Adrenal gland (tissue), 5 donors: ENCODE measurements around the gene JADE2.

ENCODE experiments used
- CTCF ChIP-seq, 6 experiments: fragments of 450-650 bp in 4 of 6; fragments of 200-600 bp in 2 of 6; sonication (generic) in 1 of 6; IDR thresholded peaks; 1 replicate in 5 of 6; 2 replicates in 1 of 6; pipeline versions ENCODE4 v1.5.1 to v1.8.0; 2016 to 2021; ENCODE audit warnings: antibody characterized with exemption in 6 of 6, mild to moderate bottlenecking in 2 of 6, moderate library complexity in 1 of 6
- POLR2A ChIP-seq, 2 donors: fragments of 450-650 bp; IDR thresholded peaks; one replicate each; pipeline ENCODE4 v1.6.1; 2017; ENCODE audit warnings: antibody characterized with exemption in 2 of 2, mild to moderate bottlenecking in 2 of 2, moderate library complexity in 1 of 2
- donor health status: DM: no; HTN: no; CAD: no.

- no peak for TF ChIP-seq CTCF (IDR thresholded peaks at IDR 0.05)
- TF ChIP-seq POLR2A (IDR thresholded peaks at IDR 0.05): no peak
These were observed 9.2 kb downstream of the JADE2 start for GRCh38 chr5:134534726-134535110.
